Adrenal gland (tissue), 12 donors: ENCODE results near the gene HMCN2. TPM values are rescaled to one million over a fixed set of nuclear protein-coding genes. Genes with fewer than 3 reads are reported as not detected.

Experiments
- DNase-seq, 7 donors: peaks; one replicate each; pipeline ENCODE4 v3.0.0-alpha.2; 2019 to 2020
- H3K27ac ChIP-seq, 5 donors: fragments of 200-600 bp; sonication (generic) in 4 of 5; 1 replicate in 3 of 5; 2 replicates in 2 of 5; pipeline versions ENCODE4 v1.5.1 to v1.8.0; 2016 to 2020; ENCODE audit warnings: mild to moderate bottlenecking in 1 of 5
- H3K27me3 ChIP-seq: fragments of 200-600 bp; 2 replicates; pipeline ENCODE4 v1.8.0; 2021
- H3K36me3 ChIP-seq, 2 donors: fragments of 200-600 bp; replicated peaks in 1 of 2; 1 replicate in 1 of 2; 2 replicates in 1 of 2; pipeline versions ENCODE4 v1.5.1 to v1.8.0; 2018 to 2022
- H3K4me1 ChIP-seq, 2 donors: fragments of 200-600 bp; replicated peaks in 1 of 2; 1 replicate in 1 of 2; 2 replicates in 1 of 2; pipeline versions ENCODE4 v1.5.1 to v1.8.0; 2018 to 2021
- H3K4me3 ChIP-seq, 4 donors: fragments of 200-600 bp; sonication (generic) in 3 of 4; one replicate each; pipeline ENCODE4 v1.5.1; 2016 to 2018
- H3K9me3 ChIP-seq, 3 donors: fragments of 200-600 bp; sonication (generic) in 1 of 3; replicated peaks in 1 of 3; 1 replicate in 2 of 3; 2 replicates in 1 of 3; pipeline versions ENCODE4 v1.5.1 to v1.8.0; 2016 to 2021
- CTCF ChIP-seq, 6 experiments: fragments of 450-650 bp in 4 of 6; fragments of 200-600 bp in 2 of 6; sonication (generic) in 1 of 6; IDR thresholded peaks; 1 replicate in 5 of 6; 2 replicates in 1 of 6; pipeline versions ENCODE4 v1.5.1 to v1.8.0; 2016 to 2021; ENCODE audit warnings: antibody characterized with exemption in 6 of 6, mild to moderate bottlenecking in 2 of 6, moderate library complexity in 1 of 6
- POLR2A ChIP-seq, 2 donors: fragments of 450-650 bp; IDR thresholded peaks; one replicate each; pipeline ENCODE4 v1.6.1; 2017; ENCODE audit warnings: antibody characterized with exemption in 2 of 2, mild to moderate bottlenecking in 2 of 2, moderate library complexity in 1 of 2
- WGBS, 4 donors: extraction: QIAGEN DNeasy Blood & Tissue Kit in 2 of 4; methylation state at CpG; one replicate each; pipeline versions ENCODE4 v1.1.5 to v1.1.7; 2013 to 2017; 5-methylcytosine and 5-hydroxymethylcytosine counted together
- intact Hi-C, 2 donors: fragments of 100-400 bp; cut with DNase I; formaldehyde crosslinking; loops; one replicate each; pipeline versions ENCODE4 v1.14.1 to v1.15.0; 2022 to 2023
- polyA plus RNA-seq, 3 donors: library from polyadenylated mRNA; stranded (reverse); fragments of 200-250 nt in 2 of 3; fragments of 350-450 nt in 1 of 3; fragmentation: Illumina TruSeq in 1 of 3; extraction: RNeasy Lipid Tissue Mini Kit (QIAGEN cat#74804) in 1 of 3; gene quantifications; one replicate each; pipeline ENCODE4 v1.2.3, GENCODE V29; 2013 to 2014
- total RNA-seq, 9 donors: library from RNA; depleted of rRNA in 4 of 9; stranded (reverse); fragments of >200 nt in 4 of 9; fragments of 120-200 nt in 1 of 9; fragmentation: NEBNext Ultra II Directional in 1 of 9; extraction: Animal tissue kit (Norgen Biotek cat#: 25700) in 1 of 9; gene quantifications; one replicate each; pipeline versions ENCODE4 v1.1.0 to v1.2.4, GENCODE V29; 2013 to 2023
- donor health status: healthy with polysubstance abuse.
- donor health status: Bipolar disorder and iron deficiency.
- donor health status: DM: yes; HTN: yes; CAD: no.
- donor health status: DM: no; HTN: no; CAD: no.
- donor health status: DM: no; HTN: no; CAD: no.
- donor health status: DM: yes; HTN: yes; CAD: no.

The HMCN2 gene
- total and polyA plus RNA-seq, 12 donors = 0.05 to 25.8 (median 0.42) TPM; not detected in 1

GRCh38 chr9:130325921-130326320 is 60.4 kb downstream of the HMCN2 start:
- peak in 1 of 7 donors; percentile 67 for DNase-seq
- Histone ChIP-seq H3K9me3 (no peaks in the 10 kb centered on the region), H3K27ac (no peak overlapping the region), H3K4me3 (no peak overlapping the region), H3K27me3 (peaks cover 27% of the 10 kb centered on the region), H3K4me1 (peaks cover 0 to 9% of the 10 kb centered on the region in 2 donors), H3K36me3 (no peaks in the 10 kb centered on the region)
- 55 to 78% (median 75%) methylated on average over 5 to 7 of the region's 7 CpGs for WGBS, 4 donors
- TF ChIP-seq POLR2A (IDR thresholded peaks at IDR 0.05) (no peak), CTCF (IDR thresholded peaks at IDR 0.05) (no peak)
- intact Hi-C loops = no loop called here

GRCh38 chr9:130327070-130327780 is 61.7 kb downstream of the HMCN2 start:
- intact Hi-C loops = no loop called here
- H3K4me1 ChIP-seq = peaks cover 0 to 9% of the 10 kb centered on the region in 2 donors
- no peak for DNase-seq

GRCh38 chr9:130327781-130328348 is 62.3 kb downstream of the HMCN2 start:
- peak in 1 of 7 donors; percentile 64 for DNase-seq
- no peaks in the 10 kb centered on the region for H3K9me3 ChIP-seq
- 22 to 34% (median 25%) methylated on average over 10 to 19 of the region's 19 CpGs for WGBS, 4 donors
- H3K27ac ChIP-seq = peak overlapping the region in 2 of 5 donors; percentile 21 to 65
- H3K36me3 ChIP-seq = no peaks in the 10 kb centered on the region
- no peak for TF ChIP-seq CTCF (IDR thresholded peaks at IDR 0.05)
- H3K27me3 ChIP-seq = peaks cover 27% of the 10 kb centered on the region
- H3K4me3 ChIP-seq = no peak overlapping the region
- peaks cover 0 to 9% of the 10 kb centered on the region in 2 donors for H3K4me1 ChIP-seq
- intact Hi-C loops = no loop called here

More at GRCh38 chr9:130327070-130327780, 61.7 kb downstream of the HMCN2 start:
- 52 to 56% (median 55%) methylated on average over 5 to 15 of the region's 15 CpGs for WGBS, 4 donors
- no peaks in the 10 kb centered on the region for H3K36me3 ChIP-seq
- TF ChIP-seq POLR2A (IDR thresholded peaks at IDR 0.05) (no peak), CTCF (IDR thresholded peaks at IDR 0.05) (peak in 1 of 6 experiments; percentile 11)
- no peak overlapping the region for H3K4me3 ChIP-seq
- H3K27ac ChIP-seq = peak overlapping the region in 1 of 5 donors; percentile 21
- H3K27me3 ChIP-seq = peaks cover 27% of the 10 kb centered on the region
- H3K9me3 ChIP-seq = no peaks in the 10 kb centered on the region

- no peaks in the 10 kb centered on the region for H3K9me3 ChIP-seq
- H3K27me3 ChIP-seq = peaks cover 27% of the 10 kb centered on the region
- intact Hi-C loops = no loop called here
- H3K4me3 ChIP-seq = no peak overlapping the region
- no peak for TF ChIP-seq CTCF (IDR thresholded peaks at IDR 0.05)
- TF ChIP-seq POLR2A (IDR thresholded peaks at IDR 0.05) = no peak
- no peaks in the 10 kb centered on the region for H3K36me3 ChIP-seq
- WGBS, 4 donors = 25 to 42% (median 28%) methylated on average over 8 to 15 of the region's 15 CpGs
- peak in 4 of 7 donors; percentile 19 to 66 (median 32) for DNase-seq
- H3K27ac ChIP-seq = peak overlapping the region in 2 of 5 donors; percentile 23 to 65
- H3K4me1 ChIP-seq = peaks cover 0 to 9% of the 10 kb centered on the region in 2 donors
These were observed 62.8 kb downstream of the HMCN2 start for GRCh38 chr9:130328349-130328801.
